Prostate gland (tissue), 2 donors: Measurements from ENCODE around the gene AK9. TPM values are rescaled to one million over a fixed set of nuclear protein-coding genes. Genes with fewer than 3 reads are reported as not detected.

Experiments
- DNase-seq: peaks from one replicate; pipeline ENCODE4 v3.0.0-alpha.2; 2019; ENCODE audit warnings: low spot score
- H3K27ac ChIP-seq, 2 donors: fragments of 200-600 bp; sonication (generic); 2 replicates each; pipeline ENCODE4 v1.5.1; 2017 to 2019
- H3K27me3 ChIP-seq: fragments of 200-600 bp; sonication (generic); replicated peaks from 2 replicates; pipeline ENCODE4 v1.5.1; 2019; ENCODE audit not compliant: insufficient read depth
- H3K36me3 ChIP-seq, 2 donors: fragments of 200-600 bp; sonication (generic); 1 replicate in 1 of 2; 2 replicates in 1 of 2; pipeline versions ENCODE4 v1.5.1 to v1.8.1; 2017 to 2019
- H3K4me1 ChIP-seq: fragments of 200-600 bp; sonication (generic); replicated peaks from 2 replicates; pipeline ENCODE4 v1.5.1; 2019
- H3K4me3 ChIP-seq, 2 donors: fragments of 200-600 bp; sonication (generic); 2 replicates each; pipeline ENCODE4 v1.5.1; 2017 to 2019
- H3K9me3 ChIP-seq: fragments of 200-600 bp; sonication (generic); 2 replicates; pipeline ENCODE4 v1.5.1; 2017
- POLR2A ChIP-seq: fragments of 450-650 bp; IDR thresholded peaks from one replicate; pipeline ENCODE4 v1.6.1; 2016; ENCODE audit warnings: antibody characterized with exemption, mild to moderate bottlenecking
- POLR2AphosphoS5 ChIP-seq: sonication (generic); formaldehyde crosslinking; IDR thresholded peaks from one replicate; pipeline ENCODE4 v1.6.1; 2017; ENCODE audit warnings: antibody characterized with exemption
- WGBS: methylation state at CpG from one replicate; pipeline ENCODE4 v1.1.5; 2018; 5-methylcytosine and 5-hydroxymethylcytosine counted together
- intact Hi-C: fragments of 100-400 bp; cut with DNase I; formaldehyde crosslinking; loops from one replicate; pipeline ENCODE4 v1.14.2; 2022
- total RNA-seq, 2 donors: library from RNA; depleted of rRNA; stranded (reverse); fragments of >200 nt; gene quantifications; one replicate each; pipeline ENCODE4 v1.1.0, GENCODE V29; 2016
- TF ChIP-seq, protein P1 (sequence below), 4 experiments: fragments of 200-600 bp in 2 of 4; fragments of 450-650 bp in 2 of 4; sonication (generic) in 2 of 4; IDR thresholded peaks; 1 replicate in 3 of 4; 2 replicates in 1 of 4; pipeline ENCODE4 v1.5.1; 2016 to 2019; ENCODE audit warnings: antibody characterized with exemption in 4 of 4, mild to moderate bottlenecking in 2 of 4, moderate library complexity in 2 of 4

Gene AK9
- total RNA-seq, 2 donors from 2014 or later, result 4.5 to 22.0 TPM

- 60% methylated on average over 1 of the region's 1 CpG for WGBS
- intact Hi-C loops, result no loop called here
- DNase-seq, result no peak
- no peak overlapping the region for H3K27ac ChIP-seq
- H3K27me3 ChIP-seq, result no peaks in the 10 kb centered on the region
- no peaks in the 10 kb centered on the region for H3K36me3 ChIP-seq
- H3K4me3 ChIP-seq, result no peak overlapping the region
- H3K9me3 ChIP-seq, result no peaks in the 10 kb centered on the region
- TF ChIP-seq POLR2A (no peak), POLR2AphosphoS5 (no peak)
- TF ChIP-seq, protein P1, sequence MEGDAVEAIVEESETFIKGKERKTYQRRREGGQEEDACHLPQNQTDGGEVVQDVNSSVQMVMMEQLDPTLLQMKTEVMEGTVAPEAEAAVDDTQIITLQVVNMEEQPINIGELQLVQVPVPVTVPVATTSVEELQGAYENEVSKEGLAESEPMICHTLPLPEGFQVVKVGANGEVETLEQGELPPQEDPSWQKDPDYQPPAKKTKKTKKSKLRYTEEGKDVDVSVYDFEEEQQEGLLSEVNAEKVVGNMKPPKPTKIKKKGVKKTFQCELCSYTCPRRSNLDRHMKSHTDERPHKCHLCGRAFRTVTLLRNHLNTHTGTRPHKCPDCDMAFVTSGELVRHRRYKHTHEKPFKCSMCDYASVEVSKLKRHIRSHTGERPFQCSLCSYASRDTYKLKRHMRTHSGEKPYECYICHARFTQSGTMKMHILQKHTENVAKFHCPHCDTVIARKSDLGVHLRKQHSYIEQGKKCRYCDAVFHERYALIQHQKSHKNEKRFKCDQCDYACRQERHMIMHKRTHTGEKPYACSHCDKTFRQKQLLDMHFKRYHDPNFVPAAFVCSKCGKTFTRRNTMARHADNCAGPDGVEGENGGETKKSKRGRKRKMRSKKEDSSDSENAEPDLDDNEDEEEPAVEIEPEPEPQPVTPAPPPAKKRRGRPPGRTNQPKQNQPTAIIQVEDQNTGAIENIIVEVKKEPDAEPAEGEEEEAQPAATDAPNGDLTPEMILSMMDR (IDR thresholded peaks at IDR 0.05), result no peak
- no peaks in the 10 kb centered on the region for H3K4me1 ChIP-seq
Observed at GRCh38 chr6:109660526-109661320, 30.3 kb downstream of the AK9 start.

GRCh38 chr6:109655761-109656262 is 35.2 kb downstream of the AK9 start:
- Histone ChIP-seq H3K4me3 (no peak overlapping the region), H3K4me1 (no peaks in the 10 kb centered on the region), H3K36me3 (no peaks in the 10 kb centered on the region), H3K27me3 (no peaks in the 10 kb centered on the region), H3K9me3 (no peaks in the 10 kb centered on the region), H3K27ac (no peak overlapping the region)
- no peak for TF ChIP-seq POLR2AphosphoS5
- TF ChIP-seq POLR2A, result no peak
- TF ChIP-seq, protein P1 (IDR thresholded peaks at IDR 0.05), result no peak
- 79% methylated on average over 6 of the region's 6 CpGs for WGBS
- intact Hi-C loops, result no loop called here
- no peak for DNase-seq

DNA sequence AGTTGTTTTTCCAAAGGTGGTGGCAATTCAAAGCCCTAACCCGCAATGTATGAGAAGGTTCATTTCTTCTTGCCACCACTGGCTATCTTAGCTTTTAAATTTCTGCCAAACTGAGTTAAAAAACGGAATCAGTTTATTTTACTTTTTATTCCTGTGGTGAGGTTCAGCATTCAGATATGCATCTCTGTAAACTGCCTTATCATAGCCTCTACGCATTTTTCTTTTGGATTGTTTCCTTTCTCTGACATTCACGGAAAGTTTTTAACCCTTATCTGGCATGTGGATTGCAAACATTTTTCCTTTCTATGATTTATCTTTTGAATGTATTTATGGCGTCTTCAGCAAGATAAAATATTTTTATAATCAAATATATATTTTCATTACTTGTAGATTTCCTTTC is 37.7 kb downstream of the AK9 start:
- 40% methylated on average over 5 of the region's 5 CpGs for WGBS
- Histone ChIP-seq H3K9me3 (no peaks in the 10 kb centered on the region), H3K36me3 (no peaks in the 10 kb centered on the region), H3K4me3 (no peak overlapping the region), H3K4me1 (no peaks in the 10 kb centered on the region), H3K27ac (no peak overlapping the region), H3K27me3 (no peaks in the 10 kb centered on the region)
- TF ChIP-seq POLR2AphosphoS5 (no peak), POLR2A (no peak)
- TF ChIP-seq, protein P1 (IDR thresholded peaks at IDR 0.05), result no peak
- intact Hi-C loops, result no loop called here
- no peak for DNase-seq

- intact Hi-C loops, result no loop called here
- H3K27ac ChIP-seq, result no peak overlapping the region
- no peaks in the 10 kb centered on the region for H3K9me3 ChIP-seq
- no peaks in the 10 kb centered on the region for H3K27me3 ChIP-seq
- H3K4me3 ChIP-seq, result no peak overlapping the region
- WGBS, result 93% methylated on average over 2 of the region's 2 CpGs
- H3K36me3 ChIP-seq, result no peaks in the 10 kb centered on the region
- no peak for DNase-seq
- no peak for TF ChIP-seq POLR2A
- TF ChIP-seq POLR2AphosphoS5, result no peak
- TF ChIP-seq, protein P1 (IDR thresholded peaks at IDR 0.05), result no peak
- H3K4me1 ChIP-seq, result no peaks in the 10 kb centered on the region
Observed at GRCh38 chr6:109644131-109644530, 46.9 kb downstream of the AK9 start.

GRCh38 chr6:109632405-109632804 is 58.6 kb downstream of the AK9 start:
- 82% methylated on average over 1 of the region's 1 CpG for WGBS
- H3K27me3 ChIP-seq, result no peaks in the 10 kb centered on the region
- H3K27ac ChIP-seq, result no peak overlapping the region
- H3K4me3 ChIP-seq, result no peak overlapping the region
- TF ChIP-seq POLR2AphosphoS5 (no peak), POLR2A (no peak)
- TF ChIP-seq, protein P1 (IDR thresholded peaks at IDR 0.05), result no peak
- no peak for DNase-seq
- H3K9me3 ChIP-seq, result no peaks in the 10 kb centered on the region
- H3K4me1 ChIP-seq, result no peaks in the 10 kb centered on the region
- H3K36me3 ChIP-seq, result no peaks in the 10 kb centered on the region
- intact Hi-C loops, result no loop called here
